GM18873 (cell line): ENCODE measurements around the gene MAGEA9.
"Not testable (repeated sequence)": the region's sequence is repeated elsewhere in the genome, so short reads cannot be mapped to it uniquely, and the experiment has no call there.

Experiments
- ATAC-seq: cut with Tn5 transposase; IDR thresholded peaks from one replicate; pipeline ENCODE4 v1.9.1; 2021; ENCODE audit warnings: mild to moderate bottlenecking, moderate library complexity, moderate number of reproducible peaks; ENCODE audit not compliant: unreplicated experiment, low FRiP score

MAGEA9 gene

GRCh38 chrX:149804102-149804501 is 22.4 kb downstream of the MAGEA9 start:
- no peak for ATAC-seq

DNA sequence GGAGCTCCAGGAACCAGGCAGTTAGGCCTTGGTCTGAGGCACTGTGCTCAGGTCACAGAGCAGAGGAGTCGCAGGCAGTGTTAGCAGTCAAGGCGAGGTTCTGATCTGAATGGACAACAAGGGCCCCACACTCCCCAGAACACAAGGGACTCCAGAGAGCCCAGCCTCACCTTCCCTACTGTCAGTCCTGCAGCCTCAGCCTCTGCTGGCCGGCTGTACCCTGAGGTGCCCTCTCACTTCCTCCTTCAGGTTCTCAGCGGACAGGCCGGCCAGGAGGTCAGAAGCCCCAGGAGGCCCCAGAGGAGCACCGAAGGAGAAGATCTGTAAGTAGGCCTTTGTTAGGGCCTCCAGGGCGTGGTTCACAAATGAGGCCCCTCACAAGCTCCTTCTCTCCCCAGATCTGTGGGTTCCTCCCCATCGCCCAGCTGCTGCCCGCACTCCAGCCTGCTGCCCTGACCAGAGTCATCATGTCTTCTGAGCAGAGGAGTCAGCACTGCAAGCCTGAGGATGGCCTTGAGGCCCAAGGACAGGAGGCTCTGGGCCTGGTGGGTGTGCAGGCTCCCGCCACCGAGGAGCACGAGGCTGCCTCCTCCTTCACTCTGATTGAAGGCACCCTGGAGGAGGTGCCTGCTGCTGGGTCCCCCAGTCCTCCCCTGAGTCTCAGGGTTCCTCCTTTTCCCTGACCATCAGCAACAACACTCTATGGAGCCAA is 26.2 kb downstream of the MAGEA9 start:
- no peak for ATAC-seq

GRCh38 chrX:149818652-149819051 is 36.9 kb downstream of the MAGEA9 start:
- no peak for ATAC-seq

GRCh38 chrX:149819371-149819770 is 37.6 kb downstream of the MAGEA9 start:
- no peak for ATAC-seq

- ATAC-seq, result no peak
Observed at GRCh38 chrX:149825424-149825823, 43.7 kb downstream of the MAGEA9 start.

GRCh38 chrX:149827254-149827653 is 45.5 kb downstream of the MAGEA9 start:
- no peak for ATAC-seq

DNA sequence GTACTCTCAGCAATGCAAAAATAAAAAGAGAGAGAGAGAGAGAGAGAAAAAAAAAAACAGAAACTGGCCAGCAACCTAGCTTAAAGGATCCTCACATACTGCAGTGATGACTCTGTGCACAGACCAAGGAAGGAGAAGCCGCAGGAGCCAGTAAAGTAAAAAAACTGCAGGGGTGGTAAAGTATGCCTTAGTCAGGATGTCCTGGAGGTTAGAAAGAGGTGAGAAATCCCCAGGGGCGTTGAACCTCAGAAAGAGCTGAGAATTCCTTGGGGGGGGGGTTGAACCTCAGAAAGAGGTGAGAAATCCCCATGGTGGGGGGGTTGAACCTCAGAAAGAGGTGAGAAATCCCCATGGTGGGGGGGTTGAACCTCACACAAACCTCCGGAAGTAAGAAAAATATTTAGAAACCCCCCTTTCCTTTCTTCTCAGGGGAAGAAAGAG is 48.0 kb downstream of the MAGEA9 start:
- ATAC-seq, result no peak

DNA sequence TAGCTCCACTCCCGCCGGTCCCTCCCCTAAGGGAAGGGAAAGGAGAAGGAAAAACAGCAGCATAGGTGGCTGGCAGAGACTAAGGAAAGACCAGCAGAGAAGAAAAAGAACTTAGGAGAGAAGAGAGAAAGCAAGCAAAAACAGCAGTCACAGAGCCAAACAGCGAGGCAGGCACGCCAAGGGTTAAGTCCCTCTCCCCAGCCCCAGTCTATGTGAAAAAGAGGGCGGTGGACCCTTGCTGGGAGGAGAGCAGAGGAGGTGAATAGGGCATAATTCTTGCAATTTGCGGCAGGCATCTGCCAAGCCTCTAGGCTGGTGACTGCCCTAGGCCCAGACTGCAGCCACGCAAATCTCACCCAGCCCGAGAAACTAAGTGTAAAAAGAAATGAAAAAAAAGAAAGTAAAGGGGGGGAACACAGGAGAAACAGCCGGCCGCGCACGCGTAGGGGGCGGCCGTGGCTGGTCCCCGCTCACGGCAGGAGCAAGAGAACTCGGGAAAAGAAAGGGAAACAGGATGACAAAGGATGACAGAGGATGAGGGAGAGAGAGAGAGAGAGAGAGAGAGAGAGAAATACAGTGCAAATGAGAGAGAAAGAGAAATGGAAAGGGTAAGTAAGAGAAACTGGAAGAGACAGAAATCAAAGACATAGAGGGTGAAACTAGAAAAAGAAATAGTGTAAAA is 48.6 kb downstream of the MAGEA9 start:
- ATAC-seq, result no peak

DNA sequence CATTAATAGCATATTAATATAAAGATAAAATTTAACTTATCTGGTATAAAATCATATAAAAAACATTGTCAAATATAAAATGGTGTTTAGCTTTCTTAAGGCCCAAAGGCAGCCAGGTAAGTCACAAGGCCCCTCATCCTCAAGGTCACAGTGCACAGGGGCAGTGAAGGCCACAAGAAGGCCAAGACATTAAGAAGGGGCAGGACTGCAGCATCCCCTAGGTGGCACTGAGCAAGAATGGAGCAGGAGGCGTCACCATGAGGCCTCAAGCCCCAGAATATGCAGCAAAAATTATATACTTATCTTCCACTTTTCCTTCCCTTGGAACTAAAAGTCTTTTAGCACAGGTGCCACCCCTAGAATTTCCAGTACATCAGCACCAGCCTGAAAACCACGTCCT is 49.7 kb downstream of the MAGEA9 start:
- no peak for ATAC-seq

GRCh38 chrX:149836728-149837127 is 55.0 kb downstream of the MAGEA9 start:
- ATAC-seq, result not testable (repeated sequence)

DNA sequence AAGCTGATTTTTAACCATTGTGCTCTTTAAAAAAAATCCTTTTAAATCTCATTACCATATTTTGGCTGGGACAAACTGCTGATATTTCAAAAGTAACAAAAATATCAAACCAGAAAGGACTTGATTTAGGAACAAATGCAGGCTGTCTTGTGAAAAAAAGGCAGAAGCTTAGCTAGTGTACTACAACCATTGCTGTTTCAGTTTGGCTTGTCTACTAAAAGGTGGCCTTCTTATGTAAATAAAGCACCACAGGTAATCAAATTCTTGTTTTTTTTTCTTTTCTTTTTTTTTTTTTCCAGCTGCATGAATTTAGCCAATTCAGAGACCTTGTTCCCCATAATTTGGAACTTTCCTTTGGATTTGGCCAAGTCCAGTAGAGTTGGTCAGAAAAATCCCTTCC is 55.4 kb downstream of the MAGEA9 start:
- no peak for ATAC-seq
